Type B pancreatic cell (in vitro differentiated cells): Measurements from ENCODE around the gene DDX23. TPM values are rescaled to one million over a fixed set of nuclear protein-coding genes. Genes with fewer than 3 reads are reported as not detected.
A peak's percentile ranks its signal among the peaks of the same experiment; 100 is the strongest.

Experiments used
- DNase-seq: peaks from one replicate; pipeline ENCODE4 v3.0.0; 2021; ENCODE audit warnings: mixed read lengths; ENCODE audit not compliant: unreplicated experiment; ENCODE audit errors: extremely low spot score
- H3K27ac Mint-ChIP-seq: 2 replicates; pipeline ENCODE4 v1.8.0; 2021; ENCODE audit warnings: mild to moderate bottlenecking, mixed read lengths
- H3K27me3 Mint-ChIP-seq: 2 replicates; pipeline ENCODE4 v1.8.0; 2021; ENCODE audit warnings: mixed read lengths
- H3K36me3 Mint-ChIP-seq: 2 replicates; pipeline ENCODE4 v1.8.0; 2021; ENCODE audit warnings: mixed read lengths
- H3K4me1 Mint-ChIP-seq: one replicate; pipeline ENCODE4 v1.8.0; 2021; ENCODE audit warnings: mixed read lengths; ENCODE audit not compliant: unreplicated experiment
- H3K4me3 Mint-ChIP-seq: 2 replicates; pipeline ENCODE4 v1.8.0; 2021; ENCODE audit warnings: mild to moderate bottlenecking, mixed read lengths
- H3K9me3 Mint-ChIP-seq: 2 replicates; pipeline ENCODE4 v1.8.0; 2021; ENCODE audit warnings: mixed read lengths
- total RNA-seq: library from RNA; stranded (reverse); gene quantifications from 2 replicates; pipeline ENCODE4 v1.2.1, GENCODE V29; 2021; ENCODE audit warnings: low replicate concordance
- TF ChIP-seq, protein P1 (sequence below): fragments of 200-600 bp; sonication (generic); conservative IDR thresholded peaks from 2 replicates; pipeline ENCODE4 v1.5.0; 2021; ENCODE audit warnings: antibody characterized with exemption, mild to moderate bottlenecking

DDX23 gene
- total RNA-seq, 1 donor from 2014 or later: 104 TPM

DNA sequence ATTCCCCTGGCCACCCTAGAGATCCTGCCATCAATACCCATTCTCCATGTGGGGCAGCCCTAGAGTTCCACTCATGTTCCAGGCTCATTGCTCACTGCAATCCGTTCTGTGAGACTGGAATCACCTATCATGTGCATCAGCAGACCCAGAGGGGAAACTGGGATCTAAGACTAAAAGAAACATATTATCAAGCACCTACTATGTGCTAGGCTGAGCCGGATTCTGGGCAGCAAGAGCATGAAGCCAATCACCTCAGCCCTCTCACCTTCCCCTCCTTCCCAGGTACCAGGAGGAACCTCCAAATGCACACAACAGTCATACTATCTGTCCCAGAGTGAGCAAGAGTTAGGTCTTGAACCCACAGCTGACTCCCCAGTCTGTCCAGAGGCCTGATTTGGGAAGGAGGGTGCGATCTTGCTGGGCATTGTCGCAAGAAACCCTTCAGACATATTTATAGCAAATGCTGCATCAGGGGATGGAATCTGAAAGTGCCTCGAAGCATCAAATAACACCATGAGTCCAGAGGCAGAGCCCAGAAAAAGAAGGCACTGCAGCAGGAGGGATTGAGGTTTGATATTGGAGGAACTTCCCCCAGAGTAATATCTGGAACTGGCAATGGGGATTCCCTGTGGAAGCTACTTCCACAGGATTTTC lies 40.4 kb downstream of the DDX23 start:
- Mint-ChIP-seq H3K4me1 (peaks cover 27% of the 10 kb centered on the region), H3K27me3 (no peaks in the 10 kb centered on the region), H3K36me3 (no peaks in the 10 kb centered on the region), H3K9me3 (no peaks in the 10 kb centered on the region), H3K4me3 (no peak overlapping the region), H3K27ac (no peak overlapping the region)
- TF ChIP-seq, protein P1, sequence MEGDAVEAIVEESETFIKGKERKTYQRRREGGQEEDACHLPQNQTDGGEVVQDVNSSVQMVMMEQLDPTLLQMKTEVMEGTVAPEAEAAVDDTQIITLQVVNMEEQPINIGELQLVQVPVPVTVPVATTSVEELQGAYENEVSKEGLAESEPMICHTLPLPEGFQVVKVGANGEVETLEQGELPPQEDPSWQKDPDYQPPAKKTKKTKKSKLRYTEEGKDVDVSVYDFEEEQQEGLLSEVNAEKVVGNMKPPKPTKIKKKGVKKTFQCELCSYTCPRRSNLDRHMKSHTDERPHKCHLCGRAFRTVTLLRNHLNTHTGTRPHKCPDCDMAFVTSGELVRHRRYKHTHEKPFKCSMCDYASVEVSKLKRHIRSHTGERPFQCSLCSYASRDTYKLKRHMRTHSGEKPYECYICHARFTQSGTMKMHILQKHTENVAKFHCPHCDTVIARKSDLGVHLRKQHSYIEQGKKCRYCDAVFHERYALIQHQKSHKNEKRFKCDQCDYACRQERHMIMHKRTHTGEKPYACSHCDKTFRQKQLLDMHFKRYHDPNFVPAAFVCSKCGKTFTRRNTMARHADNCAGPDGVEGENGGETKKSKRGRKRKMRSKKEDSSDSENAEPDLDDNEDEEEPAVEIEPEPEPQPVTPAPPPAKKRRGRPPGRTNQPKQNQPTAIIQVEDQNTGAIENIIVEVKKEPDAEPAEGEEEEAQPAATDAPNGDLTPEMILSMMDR: no peak
- no peak for DNase-seq

DNA sequence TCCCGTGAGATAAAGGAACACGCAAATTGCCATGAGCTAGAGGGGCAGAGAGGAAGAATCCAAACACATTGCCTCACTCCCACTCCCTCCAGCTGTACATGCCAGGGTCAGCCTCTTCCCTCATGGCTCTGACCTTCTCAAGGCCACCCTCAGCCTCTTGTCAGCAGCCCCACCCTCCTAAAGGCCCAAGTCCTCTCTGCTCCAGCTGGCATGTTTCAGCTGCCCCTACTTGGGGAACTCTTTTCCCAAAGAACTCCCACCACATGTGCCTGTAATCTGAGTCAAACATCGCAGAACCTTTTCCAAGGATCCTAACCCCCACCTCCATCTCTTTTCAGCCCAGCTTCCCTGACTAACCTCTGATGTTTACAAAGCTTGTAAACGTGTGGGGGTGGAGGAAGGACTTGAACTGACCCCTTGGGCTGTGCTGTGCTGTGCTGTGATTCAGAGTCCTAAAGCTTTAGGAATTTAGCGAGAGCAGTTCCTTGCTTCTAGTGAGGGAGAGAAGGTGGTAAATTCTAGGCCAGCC lies 41.0 kb downstream of the DDX23 start:
- peak overlapping the region; percentile 65 for H3K27ac Mint-ChIP-seq
- DNase-seq: no peak

DNA sequence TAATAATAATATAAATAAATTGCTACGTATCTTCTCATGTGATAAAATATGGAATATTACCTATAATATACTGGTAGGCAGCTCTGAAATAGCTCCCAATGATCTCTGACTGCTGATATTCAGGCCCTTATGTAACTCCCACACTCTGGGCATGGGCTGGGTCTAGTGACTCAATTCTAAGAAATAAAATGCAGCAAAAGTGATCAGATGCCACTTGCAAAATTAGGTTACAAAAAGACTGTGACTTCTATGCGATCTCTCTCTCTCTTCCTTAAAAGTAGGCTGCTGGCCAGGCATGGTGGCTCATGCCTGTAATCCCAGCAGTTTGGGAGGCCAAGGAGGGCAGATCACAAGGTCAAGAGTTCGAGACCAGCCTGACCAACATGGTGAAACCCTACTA lies 44.0 kb downstream of the DDX23 start:
- no peaks in the 10 kb centered on the region for H3K27me3 Mint-ChIP-seq
- no peak overlapping the region for H3K4me3 Mint-ChIP-seq
- no peaks in the 10 kb centered on the region for H3K36me3 Mint-ChIP-seq
- no peak for DNase-seq
- no peak overlapping the region for H3K27ac Mint-ChIP-seq
- TF ChIP-seq, protein P1: no peak
- H3K4me1 Mint-ChIP-seq: peaks cover 22% of the 10 kb centered on the region
- H3K9me3 Mint-ChIP-seq: no peaks in the 10 kb centered on the region

More for the DNA sequence above, 41.0 kb downstream of the DDX23 start:
- H3K4me3 Mint-ChIP-seq: peak overlapping the region; percentile 25
- no peaks in the 10 kb centered on the region for H3K9me3 Mint-ChIP-seq
- TF ChIP-seq, protein P1: no peak
- H3K36me3 Mint-ChIP-seq: no peaks in the 10 kb centered on the region
- H3K4me1 Mint-ChIP-seq: peaks cover 22% of the 10 kb centered on the region
- H3K27me3 Mint-ChIP-seq: no peaks in the 10 kb centered on the region

DNA sequence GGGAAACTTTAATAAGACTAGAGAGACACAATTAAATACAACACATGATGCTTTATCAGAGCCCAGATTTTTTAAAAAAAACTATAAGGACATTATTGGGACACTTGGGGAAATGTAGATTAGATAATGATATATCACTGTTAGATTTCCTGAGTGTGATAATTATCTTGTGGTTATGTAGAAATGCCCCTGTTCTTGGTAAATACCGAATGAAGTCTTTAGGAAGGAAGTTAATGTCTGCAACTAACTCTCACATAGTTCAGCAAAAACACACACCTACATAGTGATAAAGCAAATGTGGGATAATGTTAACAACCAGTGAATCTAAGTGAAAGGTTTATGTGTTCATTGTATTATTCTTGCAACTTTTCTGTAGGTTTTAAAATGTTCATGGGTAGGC lies 48.3 kb downstream of the DDX23 start:
- Mint-ChIP-seq H3K36me3 (no peaks in the 10 kb centered on the region), H3K4me3 (no peak overlapping the region), H3K27ac (no peak overlapping the region), H3K9me3 (no peaks in the 10 kb centered on the region), H3K4me1 (no peaks in the 10 kb centered on the region), H3K27me3 (no peaks in the 10 kb centered on the region)
- TF ChIP-seq, protein P1: no peak
- DNase-seq: no peak

DNA sequence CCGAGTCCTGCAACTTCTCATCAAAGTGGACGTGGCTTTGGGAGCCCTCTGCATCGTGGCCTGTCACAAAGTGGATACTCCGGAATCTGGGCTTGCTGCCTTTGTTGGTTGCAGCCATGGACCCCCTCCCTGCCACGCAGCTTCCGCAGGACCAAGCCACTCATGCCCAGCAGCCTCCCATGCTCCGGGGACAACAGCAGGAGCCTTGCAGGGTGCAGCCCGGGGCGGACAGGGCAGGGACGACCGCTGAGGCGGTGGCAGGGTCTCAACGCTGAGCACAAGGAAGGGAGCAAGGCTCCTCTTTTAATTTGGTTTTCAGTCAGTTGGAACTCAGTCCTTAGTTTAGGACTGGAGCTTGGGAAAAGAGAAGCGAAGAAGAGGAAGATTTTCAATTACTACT lies 51.0 kb downstream of the DDX23 start:
- H3K27me3 Mint-ChIP-seq: no peaks in the 10 kb centered on the region
- H3K36me3 Mint-ChIP-seq: no peaks in the 10 kb centered on the region
- TF ChIP-seq, protein P1: no peak
- H3K4me1 Mint-ChIP-seq: peaks cover 2% of the 10 kb centered on the region
- no peak for DNase-seq
- H3K9me3 Mint-ChIP-seq: no peaks in the 10 kb centered on the region
- H3K4me3 Mint-ChIP-seq: no peak overlapping the region
- no peak overlapping the region for H3K27ac Mint-ChIP-seq
